Liver (tissue), 9 donors: ENCODE measurements around the gene SSBP2. TPM values are rescaled to one million over a fixed set of nuclear protein-coding genes. Genes with fewer than 3 reads are reported as not detected.

ENCODE experiments used
- DNase-seq: peaks from one replicate; pipeline ENCODE4 v3.0.0-alpha.2; 2017; ENCODE audit warnings: low spot score
- H3K27ac ChIP-seq, 2 donors: one replicate each; pipeline ENCODE4 v1.7.0; 2013; ENCODE audit warnings: inconsistent platforms in 2 of 2, low read length in 2 of 2, control low read depth in 1 of 2, low read depth in 1 of 2, mild to moderate bottlenecking in 1 of 2
- H3K27me3 ChIP-seq, 4 donors: one replicate each; pipeline versions ENCODE4 v1.6.1 to v1.7.0; 2013; ENCODE audit warnings: low read length in 3 of 4, inconsistent platforms in 1 of 4, mild to moderate bottlenecking in 1 of 4, moderate library complexity in 1 of 4; ENCODE audit not compliant: control insufficient read depth in 4 of 4, insufficient read depth in 4 of 4
- H3K36me3 ChIP-seq, 4 donors: one replicate each; pipeline versions ENCODE4 v1.6.1 to v1.7.0; 2013; ENCODE audit warnings: low read length in 3 of 4, mild to moderate bottlenecking in 3 of 4, low read depth in 1 of 4, moderate library complexity in 1 of 4; ENCODE audit not compliant: control insufficient read depth in 4 of 4, insufficient read depth in 3 of 4
- H3K4me1 ChIP-seq, 4 donors: one replicate each; pipeline versions ENCODE4 v1.6.1 to v1.7.0; 2013; ENCODE audit warnings: low read length in 3 of 4, mild to moderate bottlenecking in 3 of 4, moderate library complexity in 1 of 4; ENCODE audit not compliant: control insufficient read depth in 4 of 4, insufficient read depth in 4 of 4
- H3K4me3 ChIP-seq, 3 donors: one replicate each; pipeline versions ENCODE4 v1.6.1 to v1.7.0; 2013; ENCODE audit warnings: low read length in 3 of 3, control low read depth in 1 of 3, low read depth in 1 of 3, mild to moderate bottlenecking in 1 of 3
- H3K9ac ChIP-seq, 2 donors: one replicate each; pipeline ENCODE4 v1.7.0; 2013; ENCODE audit warnings: low read length in 2 of 2, mild to moderate bottlenecking in 2 of 2, moderate library complexity in 2 of 2, control low read depth in 1 of 2, low read depth in 1 of 2
- H3K9me3 ChIP-seq, 4 donors: one replicate each; pipeline versions ENCODE4 v1.6.1 to v1.7.0; 2013; ENCODE audit warnings: low read length in 3 of 4; ENCODE audit not compliant: control insufficient read depth in 4 of 4
- EGR1 ChIP-seq, 2 donors: IDR thresholded peaks; 2 replicates each; pipeline ENCODE4 v1.6.1; 2016 to 2018; ENCODE audit warnings: antibody characterized with exemption in 2 of 2, low read depth in 2 of 2
- FOXA1 ChIP-seq: IDR thresholded peaks from 2 replicates; pipeline ENCODE4 v1.6.1; 2016; ENCODE audit warnings: antibody characterized with exemption
- FOXA2 ChIP-seq: IDR thresholded peaks from 2 replicates; pipeline ENCODE4 v1.6.1; 2016; ENCODE audit warnings: antibody characterized with exemption
- GABPA ChIP-seq, 2 donors: IDR thresholded peaks in 1 of 2; conservative IDR thresholded peaks in 1 of 2; 2 replicates each; pipeline ENCODE4 v1.6.1; 2016; ENCODE audit warnings: antibody characterized with exemption in 2 of 2, mild to moderate bottlenecking in 1 of 2, moderate library complexity in 1 of 2
- HNF4A ChIP-seq, 2 donors: conservative IDR thresholded peaks; 2 replicates each; pipeline ENCODE4 v1.6.1; 2016; ENCODE audit warnings: antibody characterized with exemption in 2 of 2, mild to moderate bottlenecking in 2 of 2
- JUND ChIP-seq, 2 donors: IDR thresholded peaks; 2 replicates each; pipeline ENCODE4 v1.6.1; 2016; ENCODE audit warnings: antibody characterized with exemption in 2 of 2
- NR2F2 ChIP-seq: IDR thresholded peaks from 2 replicates; pipeline ENCODE4 v1.6.1; 2016; ENCODE audit warnings: antibody characterized with exemption
- RAD21 ChIP-seq, 2 donors: IDR thresholded peaks; 2 replicates each; pipeline ENCODE4 v1.6.1; 2016; ENCODE audit warnings: antibody characterized with exemption in 2 of 2, mild to moderate bottlenecking in 2 of 2
- REST ChIP-seq: IDR thresholded peaks from 2 replicates; pipeline ENCODE4 v1.6.1; 2016; ENCODE audit warnings: antibody characterized with exemption, mild to moderate bottlenecking
- RXRA ChIP-seq, 2 donors: IDR thresholded peaks; 2 replicates each; pipeline ENCODE4 v1.6.1; 2017 to 2018; ENCODE audit warnings: antibody characterized with exemption in 2 of 2, mild to moderate bottlenecking in 1 of 2
- SP1 ChIP-seq: IDR thresholded peaks from 2 replicates; pipeline ENCODE4 v1.6.1; 2018; ENCODE audit warnings: antibody characterized with exemption, mild to moderate bottlenecking
- TAF1 ChIP-seq: conservative IDR thresholded peaks from 2 replicates; pipeline ENCODE4 v1.6.1; 2016; ENCODE audit warnings: antibody characterized with exemption, mild to moderate bottlenecking
- WGBS: extraction: QIAGEN DNeasy Blood & Tissue Kit; methylation state at CpG from one replicate; pipeline ENCODE4 v1.1.7; 2013; 5-methylcytosine and 5-hydroxymethylcytosine counted together
- polyA plus RNA-seq, 2 donors: library from polyadenylated mRNA; stranded (reverse) in 1 of 2; unstranded in 1 of 2; fragments of 200-250 nt in 1 of 2; fragments of >200 nt in 1 of 2; fragmentation: Nextera tagmentation in 1 of 2; extraction: Ambion mirVana in 1 of 2; gene quantifications; one replicate each; pipeline versions ENCODE4 v1.2.1 to v1.2.3, GENCODE V29; 2013 to 2015
- total RNA-seq, 2 donors: library from RNA; depleted of rRNA; stranded (reverse); fragments of >200 nt; gene quantifications; one replicate each; pipeline ENCODE4 v1.2.3, GENCODE V29; 2014
- TF ChIP-seq, protein P1 (sequence below): IDR thresholded peaks from 2 replicates; pipeline ENCODE4 v1.6.1; 2016; ENCODE audit warnings: antibody characterized with exemption
- TF ChIP-seq, protein P2 (sequence below): IDR thresholded peaks from 2 replicates; pipeline ENCODE4 v1.6.1; 2016; ENCODE audit warnings: antibody characterized with exemption
- donor health status: healthy.
- donor health status: healthy.
- donor health status: healthy.
- donor health status: healthy.
- donor health status: healthy.

The SSBP2 gene
- total and polyA plus RNA-seq, 4 donors: 2.2 to 10.1 (median 4.1) TPM

GRCh38 chr5:81522571-81522970, 228.3 kb downstream of the SSBP2 start:
- Histone ChIP-seq H3K36me3 (no peaks in the 10 kb centered on the region), H3K4me1 (no peaks in the 10 kb centered on the region), H3K9ac (no peak overlapping the region), H3K27me3 (no peaks in the 10 kb centered on the region), H3K27ac (no peak overlapping the region), H3K4me3 (no peak overlapping the region), H3K9me3 (no peaks in the 10 kb centered on the region)
- WGBS: 93% methylated on average over 1 of the region's 1 CpG
- no peak for DNase-seq
- TF ChIP-seq REST: no peak
- no peak for TF ChIP-seq SP1
- no peak for TF ChIP-seq NR2F2
- TF ChIP-seq, protein P1, sequence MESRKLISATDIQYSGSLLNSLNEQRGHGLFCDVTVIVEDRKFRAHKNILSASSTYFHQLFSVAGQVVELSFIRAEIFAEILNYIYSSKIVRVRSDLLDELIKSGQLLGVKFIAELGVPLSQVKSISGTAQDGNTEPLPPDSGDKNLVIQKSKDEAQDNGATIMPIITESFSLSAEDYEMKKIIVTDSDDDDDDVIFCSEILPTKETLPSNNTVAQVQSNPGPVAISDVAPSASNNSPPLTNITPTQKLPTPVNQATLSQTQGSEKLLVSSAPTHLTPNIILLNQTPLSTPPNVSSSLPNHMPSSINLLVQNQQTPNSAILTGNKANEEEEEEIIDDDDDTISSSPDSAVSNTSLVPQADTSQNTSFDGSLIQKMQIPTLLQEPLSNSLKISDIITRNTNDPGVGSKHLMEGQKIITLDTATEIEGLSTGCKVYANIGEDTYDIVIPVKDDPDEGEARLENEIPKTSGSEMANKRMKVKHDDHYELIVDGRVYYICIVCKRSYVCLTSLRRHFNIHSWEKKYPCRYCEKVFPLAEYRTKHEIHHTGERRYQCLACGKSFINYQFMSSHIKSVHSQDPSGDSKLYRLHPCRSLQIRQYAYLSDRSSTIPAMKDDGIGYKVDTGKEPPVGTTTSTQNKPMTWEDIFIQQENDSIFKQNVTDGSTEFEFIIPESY: no peak
- TF ChIP-seq JUND (IDR thresholded peaks at IDR 0.05): no peak

- Histone ChIP-seq H3K27ac (no peak overlapping the region), H3K9ac (no peak overlapping the region), H3K4me1 (no peaks in the 10 kb centered on the region), H3K9me3 (no peaks in the 10 kb centered on the region), H3K36me3 (no peaks in the 10 kb centered on the region), H3K4me3 (no peak overlapping the region), H3K27me3 (no peaks in the 10 kb centered on the region)
- DNase-seq: no peak
- TF ChIP-seq RAD21 (IDR thresholded peaks at IDR 0.05): no peak
- TF ChIP-seq FOXA2: no peak
- no peak for TF ChIP-seq TAF1
- TF ChIP-seq, protein P2, sequence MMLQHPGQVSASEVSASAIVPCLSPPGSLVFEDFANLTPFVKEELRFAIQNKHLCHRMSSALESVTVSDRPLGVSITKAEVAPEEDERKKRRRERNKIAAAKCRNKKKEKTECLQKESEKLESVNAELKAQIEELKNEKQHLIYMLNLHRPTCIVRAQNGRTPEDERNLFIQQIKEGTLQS: no peak
- no peak for TF ChIP-seq RXRA (IDR thresholded peaks at IDR 0.05)
- TF ChIP-seq GABPA (IDR thresholded peaks at IDR 0.05 in 1 of 2, conservative IDR thresholded peaks at IDR 0.05 in 1 of 2): no peak
- no peak for TF ChIP-seq FOXA1
- no peak for TF ChIP-seq SP1
- TF ChIP-seq JUND (IDR thresholded peaks at IDR 0.05): no peak
- TF ChIP-seq EGR1 (IDR thresholded peaks at IDR 0.05; ENCODE audit: low read depth in 2 of 2): no peak
- TF ChIP-seq HNF4A (conservative IDR thresholded peaks at IDR 0.05): no peak
- TF ChIP-seq, protein P1: no peak
Observed at GRCh38 chr5:81520769-81521168, 230.1 kb downstream of the SSBP2 start.
